GM19395 (cell line): ENCODE data around the gene CDH13.

Source experiments
- ATAC-seq: cut with Tn5 transposase; IDR thresholded peaks from one replicate; pipeline ENCODE4 v1.9.1; 2021; ENCODE audit warnings: mild to moderate bottlenecking, moderate library complexity; ENCODE audit not compliant: unreplicated experiment

The CDH13 gene

DNA sequence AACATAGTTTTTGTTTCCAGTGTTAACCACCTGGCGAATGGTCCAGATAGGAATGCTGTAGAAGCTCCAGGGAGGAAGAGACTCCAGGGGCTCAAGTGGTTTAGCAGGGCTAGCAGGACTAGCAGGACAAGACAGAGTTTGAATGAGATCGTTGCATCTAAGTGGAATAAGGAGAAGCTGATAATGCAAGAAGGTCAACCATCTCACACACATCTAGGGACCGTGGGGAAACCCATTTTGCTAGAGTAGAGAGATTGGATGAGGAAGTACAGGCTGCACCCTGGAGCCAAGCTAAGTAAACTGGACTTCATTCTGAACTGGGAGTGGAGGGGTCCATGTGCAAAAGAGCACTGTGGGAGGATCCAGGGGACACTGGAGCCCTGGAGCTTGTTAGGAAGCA is 1094.9 kb downstream of the CDH13 start:
- ATAC-seq: no peak

DNA sequence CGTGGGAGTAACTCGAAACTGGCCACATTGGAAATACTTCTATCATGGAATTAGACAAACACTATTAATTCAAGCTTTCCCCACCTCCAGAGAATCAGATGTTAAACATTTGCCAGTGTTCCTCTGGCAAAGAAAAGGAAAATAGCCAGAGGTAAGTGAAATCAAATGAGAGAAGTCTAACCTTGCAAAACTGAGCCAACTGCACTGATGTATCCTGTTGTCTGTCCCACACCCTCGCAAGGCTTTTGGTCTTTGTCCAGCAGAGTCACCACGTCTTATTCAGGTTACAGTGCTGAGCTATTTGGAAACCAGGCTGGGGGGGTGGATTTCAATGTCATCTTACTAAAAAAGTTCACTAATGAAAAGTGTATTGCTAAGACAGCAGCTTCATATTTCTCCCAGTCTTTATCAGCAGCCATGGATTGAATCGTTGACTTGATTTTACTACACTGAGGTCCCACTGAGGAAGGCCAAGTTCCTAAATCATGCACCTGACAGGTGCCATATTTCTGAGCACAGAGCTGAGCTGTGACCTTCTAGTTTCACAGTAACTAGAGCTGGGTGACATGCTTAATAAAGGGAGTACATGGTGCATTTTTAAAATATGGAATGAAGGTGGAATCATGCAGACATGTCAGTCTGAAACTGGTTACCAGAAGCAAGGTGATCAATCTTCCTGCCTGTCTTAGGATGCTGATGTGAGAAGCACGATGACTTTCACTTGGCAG is 1095.9 kb downstream of the CDH13 start:
- ATAC-seq: no peak

GRCh38 chr16:83723244-83723643 is 1096.5 kb downstream of the CDH13 start:
- ATAC-seq: no peak

DNA sequence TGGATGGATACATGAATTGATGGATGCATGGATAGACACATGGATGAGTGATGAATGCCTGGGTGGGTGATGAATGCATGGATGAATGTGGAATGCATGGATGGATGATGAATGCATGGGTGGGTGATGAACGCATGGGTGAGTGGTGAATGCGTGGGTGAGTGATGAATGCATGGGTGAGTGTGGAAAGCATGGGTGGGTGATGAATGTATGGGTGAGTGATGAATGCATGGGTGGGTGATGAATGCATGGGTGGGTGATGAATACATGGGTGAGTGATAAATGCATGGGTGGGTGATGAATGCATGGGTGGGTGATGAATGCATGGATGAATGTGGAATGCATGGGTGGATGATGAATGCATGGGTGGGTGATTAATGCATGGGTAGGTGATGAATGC is 1097.1 kb downstream of the CDH13 start:
- no peak for ATAC-seq

GRCh38 chr16:83724585-83724984 is 1097.8 kb downstream of the CDH13 start:
- ATAC-seq: no peak

DNA sequence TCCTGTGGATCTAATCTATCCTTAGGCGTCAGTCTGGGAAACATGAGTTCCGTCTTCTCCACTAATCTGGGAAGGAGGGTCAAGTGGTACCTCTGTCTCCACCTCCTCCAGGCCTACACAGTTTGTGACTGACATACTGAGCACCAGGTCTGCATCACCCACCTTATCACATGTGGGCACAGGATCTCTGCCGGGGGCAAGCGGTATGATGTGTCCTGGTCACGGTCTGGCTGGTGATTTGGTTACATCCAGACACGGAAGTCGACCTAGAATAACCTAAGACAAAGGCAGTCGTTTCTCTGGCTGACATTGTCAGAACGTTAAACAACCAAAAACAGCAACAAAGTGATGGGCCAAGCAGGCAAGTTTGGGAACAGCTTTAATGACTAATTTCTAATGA is 1098.5 kb downstream of the CDH13 start:
- ATAC-seq: no peak

DNA sequence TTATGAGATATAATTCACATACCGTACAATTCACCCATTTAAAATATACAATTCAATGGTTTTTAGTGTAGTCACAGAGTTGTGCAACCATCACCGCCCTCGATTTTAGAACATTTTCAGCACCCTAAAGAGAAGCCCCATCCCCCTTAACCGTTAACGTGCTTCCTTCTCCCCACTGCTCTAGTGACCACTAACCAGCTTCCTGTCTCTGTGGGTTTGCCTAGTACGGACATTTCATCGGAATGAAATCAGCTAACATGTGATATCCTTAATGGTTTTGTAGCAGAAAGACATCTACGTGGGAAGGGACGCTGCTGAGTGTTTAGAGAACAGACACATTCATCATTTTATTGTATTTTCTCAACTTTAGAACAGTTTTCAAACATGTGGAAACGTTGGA is 1100.2 kb downstream of the CDH13 start:
- ATAC-seq: no peak

DNA sequence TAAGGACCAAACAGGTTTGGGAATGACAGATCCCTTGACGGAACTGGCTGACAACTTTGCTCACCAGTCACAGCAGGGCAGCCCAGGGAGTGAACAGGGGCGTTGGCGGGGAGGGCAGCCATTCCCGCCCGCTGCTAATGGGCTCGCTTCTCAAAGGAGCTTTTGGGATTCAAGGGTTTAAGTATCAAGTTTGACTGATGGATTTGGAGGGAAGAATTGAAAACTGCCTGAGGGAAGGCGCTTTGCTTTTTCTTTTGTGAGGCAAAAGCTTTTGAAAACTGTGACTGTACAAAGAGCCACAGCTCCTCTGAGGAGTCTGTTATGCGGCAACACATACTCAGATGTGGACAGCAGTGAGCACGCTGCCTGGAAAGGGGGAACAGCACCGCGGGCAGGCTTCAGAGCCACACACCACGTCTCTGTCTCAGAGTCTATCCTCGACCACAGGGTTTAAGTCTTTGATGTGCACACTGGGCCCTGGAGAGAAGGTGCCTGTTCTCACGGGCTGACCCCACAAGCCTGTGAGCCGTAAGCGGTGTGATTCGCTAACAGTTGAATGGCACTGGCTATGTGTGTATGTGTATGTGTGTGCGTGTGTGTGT is 1101.1 kb downstream of the CDH13 start:
- no peak for ATAC-seq

DNA sequence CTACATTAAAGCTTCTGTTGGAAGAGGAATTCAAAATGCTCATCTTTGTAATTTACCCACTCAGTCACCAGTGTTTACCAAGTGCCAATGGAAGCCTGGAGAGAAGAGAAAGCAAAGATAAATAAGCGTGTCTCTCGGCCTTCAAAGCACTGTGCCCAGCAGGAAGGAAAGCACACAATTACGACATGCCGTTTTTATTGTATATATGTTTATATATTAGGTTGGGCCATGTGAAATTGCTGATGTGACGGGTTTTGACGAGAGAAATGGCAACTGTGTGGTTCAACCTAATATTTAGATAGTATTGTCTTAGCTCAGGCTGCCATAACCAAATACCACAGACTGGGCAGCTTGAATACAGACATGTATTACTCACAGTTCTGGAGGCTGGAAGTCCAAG is 1101.7 kb downstream of the CDH13 start:
- ATAC-seq: no peak

- no peak for ATAC-seq
Measured at GRCh38 chr16:83730812-83731211, 1104.0 kb downstream of the CDH13 start.

DNA sequence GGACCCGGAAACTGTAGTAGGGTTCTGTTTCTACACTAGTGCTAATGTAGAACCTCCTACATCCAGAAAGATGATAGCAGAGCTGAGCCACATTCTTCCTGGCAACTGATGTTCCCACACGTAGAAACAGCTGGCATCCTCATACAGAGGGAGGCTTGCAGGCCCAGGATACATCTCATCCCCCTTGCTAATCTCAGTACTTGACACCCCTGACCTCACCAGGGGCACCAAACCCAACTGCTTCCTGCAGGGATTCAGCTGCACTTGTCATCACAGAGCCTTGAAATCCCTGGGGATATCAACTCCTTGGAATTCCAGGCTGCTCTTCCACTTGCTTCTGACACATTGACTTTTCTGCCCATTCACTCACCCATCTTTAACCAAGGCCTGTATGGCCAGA is 1105.8 kb downstream of the CDH13 start:
- ATAC-seq: no peak

- ATAC-seq: no peak
Measured at GRCh38 chr16:83733301-83733700, 1106.5 kb downstream of the CDH13 start.

GRCh38 chr16:83734136-83734535 is 1107.4 kb downstream of the CDH13 start:
- no peak for ATAC-seq

GRCh38 chr16:83737729-83738354 is 1111.1 kb downstream of the CDH13 start:
- ATAC-seq: no peak

DNA sequence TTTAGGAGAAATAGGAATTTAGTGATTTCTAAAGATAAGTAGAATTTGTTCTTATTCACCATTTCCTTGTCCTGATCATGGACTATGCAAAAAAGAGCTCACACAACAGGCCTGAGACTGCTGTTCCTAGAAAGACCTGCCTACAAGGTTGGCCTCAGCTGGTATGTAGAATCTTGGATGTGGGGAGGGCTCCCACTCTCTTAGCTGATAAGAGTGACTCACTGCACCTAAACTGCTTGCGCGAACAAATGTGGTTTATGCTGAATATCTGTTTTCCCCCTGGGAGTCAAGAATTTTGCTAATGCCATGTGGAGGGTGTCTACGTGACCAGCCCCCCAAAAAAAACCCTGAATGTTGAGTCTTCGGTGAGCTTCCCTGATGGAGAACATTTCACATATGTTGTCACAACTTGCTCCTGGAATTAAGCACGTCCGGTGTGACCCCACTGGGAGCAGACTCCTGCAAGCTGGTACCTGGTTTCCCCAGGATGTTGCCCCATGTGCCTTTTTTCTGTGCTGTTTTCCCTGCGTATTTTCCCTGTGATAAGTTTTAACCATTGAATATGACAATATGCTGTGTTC is 1112.2 kb downstream of the CDH13 start:
- no peak for ATAC-seq

DNA sequence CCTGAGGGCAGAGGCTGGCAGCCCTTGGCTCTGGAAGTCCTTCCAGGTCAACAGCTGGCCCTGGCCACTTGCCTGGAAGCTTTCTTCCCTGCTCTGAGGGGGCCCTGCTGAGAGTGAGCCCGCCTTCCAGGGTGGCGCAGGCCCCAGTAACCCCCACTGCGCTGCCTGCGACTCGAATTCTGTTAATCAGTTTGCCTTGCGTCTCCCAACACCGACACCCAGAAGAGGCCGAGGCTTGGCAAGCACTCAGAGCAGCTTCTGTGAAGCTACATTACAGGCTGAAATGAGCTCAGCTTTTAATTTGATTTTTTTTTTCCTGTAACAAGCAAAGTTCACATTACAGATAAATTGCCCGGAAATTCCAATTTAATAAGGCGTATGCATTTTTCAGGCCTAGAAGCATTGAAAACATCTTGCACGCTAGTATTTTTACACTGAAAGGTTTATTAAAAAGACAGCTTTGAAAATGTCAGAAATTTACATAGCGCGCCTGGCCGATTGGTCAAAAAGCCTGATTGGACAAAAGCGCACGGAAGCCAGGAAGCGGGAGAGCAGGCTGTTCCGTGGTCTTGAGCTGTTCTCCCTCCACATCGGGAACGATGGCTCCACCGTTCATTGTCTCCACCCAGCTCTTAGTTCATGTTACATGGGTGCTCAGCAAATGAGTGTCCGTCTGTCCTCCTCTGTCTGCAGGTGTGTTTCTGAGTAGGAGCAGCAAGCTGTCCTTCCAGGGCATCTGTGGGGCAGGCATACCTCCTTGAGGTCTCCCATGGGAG is 1115.5 kb downstream of the CDH13 start:
- ATAC-seq: no peak

DNA sequence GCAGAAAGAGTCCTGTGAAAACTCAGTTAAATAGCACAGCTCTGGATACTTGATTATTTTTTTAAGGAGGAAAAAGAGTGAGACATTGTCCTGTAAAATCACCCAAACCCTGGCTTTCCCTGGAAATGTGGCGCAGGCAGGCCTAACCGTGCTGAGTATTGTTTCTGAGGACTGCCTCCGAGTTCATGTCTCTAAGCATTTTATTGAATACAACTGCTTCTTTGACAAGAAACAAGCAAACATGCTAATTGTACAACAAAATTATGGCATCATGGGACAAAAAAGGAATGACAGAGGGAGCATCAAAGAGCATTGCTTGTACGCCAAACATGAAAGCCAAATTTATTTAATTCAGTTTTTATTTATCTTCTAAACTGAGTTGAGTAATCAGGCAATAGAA is 1116.5 kb downstream of the CDH13 start:
- ATAC-seq: no peak

DNA sequence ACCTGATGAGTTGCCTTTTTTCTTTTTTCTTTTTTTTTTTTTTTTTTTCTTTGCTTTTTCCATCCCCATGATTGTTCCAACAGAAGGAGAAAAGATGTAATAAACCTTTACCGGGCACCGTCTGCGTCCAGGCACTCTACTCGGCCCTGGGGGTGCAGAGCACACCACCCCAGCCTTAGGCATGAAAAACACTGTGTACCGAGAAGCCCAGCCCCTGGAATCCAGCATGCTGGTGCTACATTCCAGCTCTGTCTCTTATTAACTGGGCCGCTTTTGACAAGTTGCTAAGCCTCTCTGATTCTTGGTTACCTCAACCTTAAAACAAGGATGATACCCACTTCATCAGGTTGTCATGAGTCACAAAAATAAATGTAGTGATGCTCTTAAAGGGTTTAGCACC is 1117.0 kb downstream of the CDH13 start:
- no peak for ATAC-seq

DNA sequence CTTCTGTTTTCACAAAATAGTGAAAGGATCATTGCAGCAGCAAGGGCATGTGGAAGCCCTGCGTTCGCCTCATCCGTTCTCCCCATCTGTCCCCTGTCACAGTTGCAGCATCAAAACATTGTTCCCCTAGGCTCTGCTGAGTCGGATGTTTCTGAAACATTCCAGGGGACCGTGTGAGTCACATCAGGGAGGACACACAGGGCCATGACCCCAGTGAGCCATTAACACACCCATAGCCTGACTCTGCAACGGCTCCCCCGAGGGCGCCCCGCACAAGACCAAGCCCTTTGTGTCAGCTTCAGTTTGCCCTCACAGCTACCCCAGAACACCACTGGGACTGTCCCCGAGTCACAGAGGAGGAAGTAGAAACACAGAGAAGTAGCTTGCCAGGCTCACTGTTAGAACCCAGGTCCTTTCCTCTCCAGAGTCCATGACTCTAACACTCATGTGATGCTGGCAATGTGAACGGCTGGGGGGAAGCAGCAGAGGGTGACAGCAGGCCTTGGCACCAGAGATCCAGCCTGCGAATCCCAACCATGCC is 1117.7 kb downstream of the CDH13 start:
- no peak for ATAC-seq

GRCh38 chr16:83746611-83747010 is 1119.8 kb downstream of the CDH13 start:
- no peak for ATAC-seq

- no peak for ATAC-seq
Measured at GRCh38 chr16:83747936-83748335, 1121.2 kb downstream of the CDH13 start.
